GM21717 (cell line): ENCODE results near the gene CAMSAP2.
"Not testable (repeated sequence)": the region's sequence is repeated elsewhere in the genome, so short reads cannot be mapped to it uniquely, and the experiment has no call there.

Experiments used
- ATAC-seq: cut with Tn5 transposase; IDR thresholded peaks from one replicate; pipeline ENCODE4 v1.9.1; 2021; ENCODE audit warnings: mild to moderate bottlenecking, moderate library complexity; ENCODE audit not compliant: unreplicated experiment

CAMSAP2 gene

GRCh38 chr1:200779326-200779725, 40.6 kb downstream of the CAMSAP2 start:
- no peak for ATAC-seq

GRCh38 chr1:200780545-200781369, 42.1 kb downstream of the CAMSAP2 start:
- ATAC-seq = peak; percentile 61

GRCh38 chr1:200783926-200784325, 45.2 kb downstream of the CAMSAP2 start:
- no peak for ATAC-seq

- no peak for ATAC-seq
Measured at GRCh38 chr1:200784576-200784975, 45.9 kb downstream of the CAMSAP2 start.

GRCh38 chr1:200786788-200787187, 48.1 kb downstream of the CAMSAP2 start:
- ATAC-seq = no peak

GRCh38 chr1:200787896-200788387, 49.2 kb downstream of the CAMSAP2 start:
- no peak for ATAC-seq

GRCh38 chr1:200791012-200791411, 52.3 kb downstream of the CAMSAP2 start:
- not testable (repeated sequence) for ATAC-seq

- no peak for ATAC-seq
Measured at GRCh38 chr1:200793677-200794076, 55.0 kb downstream of the CAMSAP2 start.

- ATAC-seq = no peak
Measured at GRCh38 chr1:200794506-200795065, 55.9 kb downstream of the CAMSAP2 start.

- no peak for ATAC-seq
Measured at GRCh38 chr1:200795156-200795555, 56.5 kb downstream of the CAMSAP2 start.

GRCh38 chr1:200802042-200802441, 63.3 kb downstream of the CAMSAP2 start:
- ATAC-seq = no peak

GRCh38 chr1:200802865-200803512, 64.3 kb downstream of the CAMSAP2 start:
- ATAC-seq = no peak

GRCh38 chr1:200805719-200806118, 67.0 kb downstream of the CAMSAP2 start:
- ATAC-seq = no peak

- ATAC-seq = no peak
Measured at GRCh38 chr1:200808846-200809245, 70.2 kb downstream of the CAMSAP2 start.

- ATAC-seq = no peak
Measured at GRCh38 chr1:200811704-200812103, 73.0 kb downstream of the CAMSAP2 start.

GRCh38 chr1:200816624-200817224, 78.0 kb downstream of the CAMSAP2 start:
- not testable (repeated sequence) for ATAC-seq

- no peak for ATAC-seq
Measured at GRCh38 chr1:200818248-200818647, 79.6 kb downstream of the CAMSAP2 start.

- ATAC-seq = no peak
Measured at GRCh38 chr1:200819726-200820125, 81.0 kb downstream of the CAMSAP2 start.

- ATAC-seq = no peak
Measured at GRCh38 chr1:200831091-200831490, 92.4 kb downstream of the CAMSAP2 start.

- no peak for ATAC-seq
Measured at GRCh38 chr1:200834383-200834782, 95.7 kb downstream of the CAMSAP2 start.

GRCh38 chr1:200836213-200836612, 97.5 kb downstream of the CAMSAP2 start:
- ATAC-seq = no peak
